Stimulated activated CD8-positive, alpha-beta memory T cell treated with anti-CD3 and anti-CD28 coated beads, Interleukin-2, amount 100 ng/mL, for 1 hour (primary cell): Measurements from ENCODE around the gene PRDX5.

Source experiments
- DNase-seq, 2 donors: peaks; one replicate each; pipeline ENCODE4 v3.0.0-alpha.2; 2020; ENCODE audit warnings: low read depth in 2 of 2

Gene PRDX5

GRCh38 chr11:64362339-64362738 is 44.4 kb downstream of the PRDX5 start:
- no peak for DNase-seq

GRCh38 chr11:64364435-64364834 is 46.5 kb downstream of the PRDX5 start:
- DNase-seq, result no peak

- DNase-seq, result no peak
Measured at GRCh38 chr11:64364911-64365310, 47.0 kb downstream of the PRDX5 start.

- no peak for DNase-seq
Measured at GRCh38 chr11:64366751-64367150, 48.8 kb downstream of the PRDX5 start.

GRCh38 chr11:64367931-64368672 is 50.2 kb downstream of the PRDX5 start:
- no peak for DNase-seq

GRCh38 chr11:64368673-64369074 is 50.8 kb downstream of the PRDX5 start:
- no peak for DNase-seq

- DNase-seq, result no peak
Measured at GRCh38 chr11:64369440-64370421, 51.8 kb downstream of the PRDX5 start.

- DNase-seq, result no peak
Measured at GRCh38 chr11:64371201-64371600, 53.3 kb downstream of the PRDX5 start.
